Natural killer cell (primary cell): ENCODE results near the gene CEP170. TPM values are rescaled to one million over a fixed set of nuclear protein-coding genes. Genes with fewer than 3 reads are reported as not detected.

Experiments used
- ATAC-seq, 3 donors: fragments of 150-1000 bp in 2 of 3; fragments of 200-7000 bp in 1 of 3; cut with Tn5 transposase; 1 replicate in 1 of 3; 2 replicates in 2 of 3; pipeline ENCODE4 v1.10.0; 2021; ENCODE audit warnings: mild to moderate bottlenecking in 2 of 3, moderate library complexity in 2 of 3
- DNase-seq, 2 donors: peaks; one replicate each; pipeline versions ENCODE4 v3.0.0 to v3.0.0-alpha.2; 2013 to 2021; ENCODE audit warnings: mixed read lengths in 1 of 2
- H3K27ac ChIP-seq: one replicate; pipeline ENCODE4 v1.5.1; 2013; ENCODE audit warnings: mild to moderate bottlenecking, low read length
- H3K27me3 ChIP-seq: one replicate; pipeline ENCODE4 v1.6.1; 2013; ENCODE audit warnings: low read length; ENCODE audit not compliant: control insufficient read depth, insufficient read depth
- H3K36me3 ChIP-seq: one replicate; pipeline ENCODE4 v1.6.1; 2013; ENCODE audit warnings: low read length; ENCODE audit not compliant: control insufficient read depth, insufficient read depth
- H3K4me1 ChIP-seq: one replicate; pipeline ENCODE4 v1.6.1; 2013; ENCODE audit warnings: low read length; ENCODE audit not compliant: control insufficient read depth, insufficient read depth
- H3K4me3 ChIP-seq: one replicate; pipeline ENCODE4 v1.5.1; 2013; ENCODE audit warnings: low read length
- H3K9me3 ChIP-seq: one replicate; pipeline ENCODE4 v1.6.1; 2013; ENCODE audit warnings: low read length; ENCODE audit not compliant: control insufficient read depth, insufficient read depth
- H3K27ac Mint-ChIP-seq, 2 donors: one replicate each; pipeline ENCODE4 v1.8.0; 2022; ENCODE audit warnings: mild to moderate bottlenecking in 2 of 2, mixed read lengths in 2 of 2, moderate library complexity in 1 of 2
- H3K27me3 Mint-ChIP-seq, 2 donors: one replicate each; pipeline ENCODE4 v1.8.0; 2022; ENCODE audit warnings: low read depth in 2 of 2, mixed read lengths in 2 of 2
- H3K36me3 Mint-ChIP-seq: one replicate; pipeline ENCODE4 v1.8.0; 2022; ENCODE audit warnings: mixed read lengths
- H3K4me1 Mint-ChIP-seq, 2 donors: one replicate each; pipeline ENCODE4 v1.8.0; 2022; ENCODE audit warnings: mixed read lengths in 2 of 2
- H3K4me3 Mint-ChIP-seq: one replicate; pipeline ENCODE4 v1.8.0; 2022; ENCODE audit warnings: mild to moderate bottlenecking, moderate library complexity, mixed read lengths
- H3K9me3 Mint-ChIP-seq, 2 donors: one replicate each; pipeline ENCODE4 v1.8.0; 2022; ENCODE audit warnings: mixed read lengths in 2 of 2
- CTCF ChIP-seq: fragments of 200-600 bp; IDR thresholded peaks from one replicate; pipeline ENCODE4 v1.8.0; 2022; ENCODE audit warnings: antibody characterized with exemption
- WGBS: methylation state at CpG from one replicate; pipeline ENCODE4 v1.1.7; 2013; ENCODE audit warnings: missing lambda C conversion rate; ENCODE audit not compliant: insufficient coverage; 5-methylcytosine and 5-hydroxymethylcytosine counted together
- intact Hi-C: fragments of 100-400 bp; cut with micrococcal nuclease; formaldehyde crosslinking; loops from one replicate; pipeline ENCODE4 v1.14.2; 2022
- total RNA-seq, 4 donors: library from RNA; stranded (reverse); fragments of 120-200 nt in 1 of 4; gene quantifications; one replicate each; pipeline versions ENCODE4 v1.2.3 to v1.2.4, GENCODE V29; 2013 to 2022

Gene CEP170
- total RNA-seq, 3 donors from 2014 or later (not counting 1 experiment from before 2014, with no cell fraction given), result 13.5 to 22.7 (median 19.1) TPM

- Mint-ChIP-seq H3K27ac (peak overlapping the region in 1 of 2 donors; percentile 45), H3K4me3 (no peak overlapping the region), H3K27me3 (no peaks in the 10 kb centered on the region), H3K4me1 (peaks cover 0 to 11% of the 10 kb centered on the region in 2 donors), H3K9me3 (peaks cover 2 to 3% of the 10 kb centered on the region in 2 donors), H3K36me3 (peaks cover 14% of the 10 kb centered on the region)
- no peak for ATAC-seq
- no peak for TF ChIP-seq CTCF
- Histone ChIP-seq H3K27ac (peak overlapping the region; percentile 21), H3K4me1 (peaks cover 7% of the 10 kb centered on the region), H3K9me3 (no peaks in the 10 kb centered on the region), H3K27me3 (no peaks in the 10 kb centered on the region), H3K36me3 (peaks cover 7% of the 10 kb centered on the region), H3K4me3 (no peak overlapping the region)
- peak in 1 of 2 donors; percentile 4 for DNase-seq
- WGBS, result 40% methylated on average over 6 of the region's 8 CpGs
- intact Hi-C loops, result no loop called here
These were observed 31.5 kb upstream of the CEP170 start for GRCh38 chr1:243286409-243287122.

DNA sequence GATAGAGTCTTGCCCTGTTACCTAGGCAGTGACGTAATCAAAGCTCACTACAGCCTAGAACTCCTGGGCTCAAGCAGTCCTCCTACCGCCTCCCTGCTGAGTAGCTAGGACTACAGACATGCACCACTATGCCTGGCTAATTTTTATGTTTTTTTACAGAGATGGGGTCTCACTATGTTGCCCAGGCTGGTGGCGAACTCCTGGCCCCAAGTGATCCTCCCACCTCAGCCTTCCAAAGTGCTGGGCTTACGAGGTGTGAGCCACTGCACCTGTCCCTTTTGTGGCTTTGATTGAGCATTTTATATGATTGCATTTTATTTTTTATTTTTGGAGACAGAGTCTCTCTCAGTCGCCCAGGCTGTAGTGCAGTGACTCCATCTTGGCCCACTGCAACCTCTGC is 26.6 kb upstream of the CEP170 start:
- Histone ChIP-seq H3K36me3 (no peaks in the 10 kb centered on the region), H3K4me1 (no peaks in the 10 kb centered on the region), H3K4me3 (no peak overlapping the region), H3K9me3 (no peaks in the 10 kb centered on the region), H3K27ac (no peak overlapping the region), H3K27me3 (no peaks in the 10 kb centered on the region)
- WGBS, result 96% methylated on average over 5 of the region's 5 CpGs
- no peak overlapping the region for H3K27ac Mint-ChIP-seq
- H3K4me3 Mint-ChIP-seq, result no peak overlapping the region
- DNase-seq, result no peak
- H3K4me1 Mint-ChIP-seq, result peaks cover 0 to 5% of the 10 kb centered on the region in 2 donors
- H3K9me3 Mint-ChIP-seq, result peaks cover 2 to 3% of the 10 kb centered on the region in 2 donors
- peaks cover 14% of the 10 kb centered on the region for H3K36me3 Mint-ChIP-seq
- no peak for TF ChIP-seq CTCF
- ATAC-seq, result no peak
- intact Hi-C loops, result no loop called here
- H3K27me3 Mint-ChIP-seq, result no peaks in the 10 kb centered on the region

- Histone ChIP-seq H3K9me3 (no peaks in the 10 kb centered on the region), H3K27ac (no peak overlapping the region), H3K27me3 (no peaks in the 10 kb centered on the region), H3K4me3 (no peak overlapping the region), H3K4me1 (no peaks in the 10 kb centered on the region), H3K36me3 (peaks cover 4% of the 10 kb centered on the region)
- Mint-ChIP-seq H3K4me1 (no peaks in the 10 kb centered on the region), H3K9me3 (peaks cover 2 to 3% of the 10 kb centered on the region in 2 donors), H3K27ac (no peak overlapping the region), H3K36me3 (peaks cover 14% of the 10 kb centered on the region), H3K27me3 (no peaks in the 10 kb centered on the region), H3K4me3 (no peak overlapping the region)
- no peak for ATAC-seq
- DNase-seq, result no peak
- 77% methylated on average over 3 of the region's 3 CpGs for WGBS
- no peak for TF ChIP-seq CTCF
- intact Hi-C loops, result no loop called here
These were observed 25.6 kb upstream of the CEP170 start for GRCh38 chr1:243280571-243281129.
